B cell (primary cell): ENCODE data around the gene CMIP.

ENCODE experiments used
- EZH2 ChIP-seq: IDR thresholded peaks from 2 replicates; pipeline ENCODE4 v1.6.1; 2012; ENCODE audit warnings: borderline replicate concordance, low read depth, mild to moderate bottlenecking, moderate library complexity, low read length; ENCODE audit not compliant: insufficient read depth, poor library complexity, severe bottlenecking
- TF ChIP-seq, protein P1 (sequence below): fragments of 200-600 bp; IDR thresholded peaks from one replicate; pipeline ENCODE4 v1.8.0; 2022; ENCODE audit warnings: antibody characterized with exemption, mild to moderate bottlenecking

DNA sequence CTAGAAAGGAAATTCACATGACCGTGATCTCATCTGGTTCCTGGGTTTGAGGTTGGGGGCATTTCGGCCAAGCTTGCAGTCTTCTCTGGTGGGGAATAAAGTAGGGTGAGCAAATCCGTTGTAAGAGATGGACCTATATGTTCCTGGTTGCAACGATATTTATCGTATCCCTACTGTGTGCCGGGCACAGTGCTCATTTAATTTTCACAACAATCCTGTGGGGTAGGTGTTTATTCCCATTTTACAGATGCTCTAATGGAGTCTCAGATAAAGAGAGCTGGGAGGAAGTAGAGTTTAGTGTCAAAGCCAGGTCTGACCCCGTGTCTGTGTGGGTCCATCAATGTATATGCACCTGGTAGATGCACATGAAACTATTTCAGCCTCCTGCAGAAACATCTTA, 9.4 kb downstream of the CMIP start:
- TF ChIP-seq, protein P1, sequence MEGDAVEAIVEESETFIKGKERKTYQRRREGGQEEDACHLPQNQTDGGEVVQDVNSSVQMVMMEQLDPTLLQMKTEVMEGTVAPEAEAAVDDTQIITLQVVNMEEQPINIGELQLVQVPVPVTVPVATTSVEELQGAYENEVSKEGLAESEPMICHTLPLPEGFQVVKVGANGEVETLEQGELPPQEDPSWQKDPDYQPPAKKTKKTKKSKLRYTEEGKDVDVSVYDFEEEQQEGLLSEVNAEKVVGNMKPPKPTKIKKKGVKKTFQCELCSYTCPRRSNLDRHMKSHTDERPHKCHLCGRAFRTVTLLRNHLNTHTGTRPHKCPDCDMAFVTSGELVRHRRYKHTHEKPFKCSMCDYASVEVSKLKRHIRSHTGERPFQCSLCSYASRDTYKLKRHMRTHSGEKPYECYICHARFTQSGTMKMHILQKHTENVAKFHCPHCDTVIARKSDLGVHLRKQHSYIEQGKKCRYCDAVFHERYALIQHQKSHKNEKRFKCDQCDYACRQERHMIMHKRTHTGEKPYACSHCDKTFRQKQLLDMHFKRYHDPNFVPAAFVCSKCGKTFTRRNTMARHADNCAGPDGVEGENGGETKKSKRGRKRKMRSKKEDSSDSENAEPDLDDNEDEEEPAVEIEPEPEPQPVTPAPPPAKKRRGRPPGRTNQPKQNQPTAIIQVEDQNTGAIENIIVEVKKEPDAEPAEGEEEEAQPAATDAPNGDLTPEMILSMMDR, result no peak
- TF ChIP-seq EZH2, result no peak
